ENCODE measurements around the gene HPGDS. TPM values are rescaled to one million over a fixed set of nuclear protein-coding genes. Genes with fewer than 3 reads are reported as not detected.

Gene HPGDS
- total RNA-seq, 1 donor from 2014 or later: not detected

DNA sequence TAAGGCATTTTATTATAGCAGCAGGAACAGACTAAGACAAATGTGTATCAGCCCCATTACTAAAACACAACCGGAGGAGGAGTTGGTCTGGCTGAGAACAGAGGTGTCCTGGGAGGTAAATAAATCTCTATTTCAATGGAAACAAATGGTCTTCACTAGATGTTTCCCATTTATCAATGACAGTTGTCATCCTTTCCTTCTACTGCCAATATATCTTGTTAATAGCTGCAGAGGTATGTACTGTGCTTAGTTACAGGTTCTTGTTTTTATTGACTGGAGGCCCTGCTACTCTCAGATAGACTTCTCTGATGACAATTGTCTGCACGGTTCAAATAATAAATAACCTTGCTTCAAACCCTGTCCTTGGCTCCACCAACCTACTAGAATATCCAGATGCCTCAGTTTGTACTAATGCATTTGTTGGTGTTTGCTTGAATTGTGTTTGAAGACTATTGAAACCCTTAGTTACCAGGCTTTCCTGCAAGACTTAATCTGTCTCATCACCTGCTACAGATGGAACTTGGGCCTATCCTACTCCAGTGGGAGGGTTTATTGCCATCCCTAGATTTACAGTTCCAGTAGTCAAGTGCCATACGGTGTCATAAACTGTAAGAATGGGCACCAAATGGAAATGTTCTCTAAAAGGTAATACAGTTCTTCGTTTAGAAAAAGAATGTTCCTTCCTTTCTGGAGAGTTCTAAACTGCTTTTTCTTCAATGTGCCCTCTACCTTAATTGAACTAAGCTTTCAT is 29.8 kb upstream of the HPGDS start:
- H3K27me3 Mint-ChIP-seq (ENCODE audit: unreplicated experiment): no peaks in the 10 kb centered on the region
- DNase-seq (ENCODE audit: extremely low spot score, unreplicated experiment): no peak
- no peak for TF ChIP-seq CTCF (IDR thresholded peaks at IDR 0.05)

DNA sequence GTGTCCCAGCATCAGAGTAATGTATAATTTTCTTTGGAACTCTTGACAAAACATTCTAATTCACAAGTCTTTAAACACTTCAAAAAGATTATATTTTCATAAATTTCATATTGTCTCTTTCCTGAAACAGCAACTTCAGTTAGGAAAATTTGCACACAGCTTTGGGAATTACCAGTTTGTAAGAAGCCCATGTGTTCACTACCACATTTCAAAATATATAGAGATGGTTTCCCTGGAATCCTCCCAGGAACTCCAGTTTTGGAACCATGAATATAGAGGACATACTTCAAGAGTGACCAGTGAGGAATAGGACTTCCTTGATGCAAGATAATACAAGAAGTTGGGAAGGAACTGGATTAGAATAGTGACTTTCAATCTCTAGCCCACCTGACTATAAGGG is 28.7 kb upstream of the HPGDS start:
- no peak overlapping the region for H3K27ac Mint-ChIP-seq (ENCODE audit: unreplicated experiment)
- peaks cover 9% of the 10 kb centered on the region for H3K9me3 Mint-ChIP-seq (ENCODE audit: unreplicated experiment)
- H3K36me3 Mint-ChIP-seq (ENCODE audit: unreplicated experiment): peaks cover 5% of the 10 kb centered on the region

More for the DNA sequence above, 29.8 kb upstream of the HPGDS start:
- H3K9me3 Mint-ChIP-seq (ENCODE audit: unreplicated experiment): peaks cover 4% of the 10 kb centered on the region
- no peaks in the 10 kb centered on the region for H3K36me3 Mint-ChIP-seq (ENCODE audit: unreplicated experiment)
- H3K4me1 Mint-ChIP-seq (ENCODE audit: unreplicated experiment): peaks cover 3% of the 10 kb centered on the region
- H3K4me3 Mint-ChIP-seq (ENCODE audit: unreplicated experiment): no peak overlapping the region
- no peak overlapping the region for H3K27ac Mint-ChIP-seq (ENCODE audit: unreplicated experiment)

GRCh38 chr4:94370533-94371254 is 28.1 kb upstream of the HPGDS start:
- DNase-seq (ENCODE audit: extremely low spot score, unreplicated experiment): no peak
- H3K4me1 Mint-ChIP-seq (ENCODE audit: unreplicated experiment): peaks cover 6% of the 10 kb centered on the region
- H3K4me3 Mint-ChIP-seq (ENCODE audit: unreplicated experiment): no peak overlapping the region
- no peak for TF ChIP-seq CTCF (IDR thresholded peaks at IDR 0.05)
- H3K27ac Mint-ChIP-seq (ENCODE audit: unreplicated experiment): no peak overlapping the region
- no peaks in the 10 kb centered on the region for H3K27me3 Mint-ChIP-seq (ENCODE audit: unreplicated experiment)
- H3K9me3 Mint-ChIP-seq (ENCODE audit: unreplicated experiment): peaks cover 15% of the 10 kb centered on the region
- peaks cover 5% of the 10 kb centered on the region for H3K36me3 Mint-ChIP-seq (ENCODE audit: unreplicated experiment)

More for the DNA sequence above, 28.7 kb upstream of the HPGDS start:
- no peak for TF ChIP-seq CTCF (IDR thresholded peaks at IDR 0.05)
- DNase-seq (ENCODE audit: extremely low spot score, unreplicated experiment): no peak
- H3K4me1 Mint-ChIP-seq (ENCODE audit: unreplicated experiment): peaks cover 3% of the 10 kb centered on the region
- no peaks in the 10 kb centered on the region for H3K27me3 Mint-ChIP-seq (ENCODE audit: unreplicated experiment)
- H3K4me3 Mint-ChIP-seq (ENCODE audit: unreplicated experiment): no peak overlapping the region

GRCh38 chr4:94369046-94369445 is 26.4 kb upstream of the HPGDS start:
- Mint-ChIP-seq H3K27me3 (ENCODE audit: unreplicated experiment) (no peaks in the 10 kb centered on the region), H3K4me3 (ENCODE audit: unreplicated experiment) (no peak overlapping the region), H3K27ac (ENCODE audit: unreplicated experiment) (no peak overlapping the region), H3K9me3 (ENCODE audit: unreplicated experiment) (peaks cover 15% of the 10 kb centered on the region), H3K36me3 (ENCODE audit: unreplicated experiment) (peaks cover 5% of the 10 kb centered on the region), H3K4me1 (ENCODE audit: unreplicated experiment) (peaks cover 17% of the 10 kb centered on the region)
- DNase-seq (ENCODE audit: extremely low spot score, unreplicated experiment): no peak
- no peak for TF ChIP-seq CTCF (IDR thresholded peaks at IDR 0.05)

- H3K9me3 Mint-ChIP-seq (ENCODE audit: unreplicated experiment): peaks cover 15% of the 10 kb centered on the region
- H3K27ac Mint-ChIP-seq (ENCODE audit: unreplicated experiment): no peak overlapping the region
- H3K4me1 Mint-ChIP-seq (ENCODE audit: unreplicated experiment): peaks cover 21% of the 10 kb centered on the region
- H3K36me3 Mint-ChIP-seq (ENCODE audit: unreplicated experiment): peaks cover 5% of the 10 kb centered on the region
- H3K27me3 Mint-ChIP-seq (ENCODE audit: unreplicated experiment): no peaks in the 10 kb centered on the region
- H3K4me3 Mint-ChIP-seq (ENCODE audit: unreplicated experiment): no peak overlapping the region
- DNase-seq (ENCODE audit: extremely low spot score, unreplicated experiment): no peak
- no peak for TF ChIP-seq CTCF (IDR thresholded peaks at IDR 0.05)
Measured at GRCh38 chr4:94368459-94368858, 25.8 kb upstream of the HPGDS start.
